ENCODE data around the gene EXOSC6.

DNA sequence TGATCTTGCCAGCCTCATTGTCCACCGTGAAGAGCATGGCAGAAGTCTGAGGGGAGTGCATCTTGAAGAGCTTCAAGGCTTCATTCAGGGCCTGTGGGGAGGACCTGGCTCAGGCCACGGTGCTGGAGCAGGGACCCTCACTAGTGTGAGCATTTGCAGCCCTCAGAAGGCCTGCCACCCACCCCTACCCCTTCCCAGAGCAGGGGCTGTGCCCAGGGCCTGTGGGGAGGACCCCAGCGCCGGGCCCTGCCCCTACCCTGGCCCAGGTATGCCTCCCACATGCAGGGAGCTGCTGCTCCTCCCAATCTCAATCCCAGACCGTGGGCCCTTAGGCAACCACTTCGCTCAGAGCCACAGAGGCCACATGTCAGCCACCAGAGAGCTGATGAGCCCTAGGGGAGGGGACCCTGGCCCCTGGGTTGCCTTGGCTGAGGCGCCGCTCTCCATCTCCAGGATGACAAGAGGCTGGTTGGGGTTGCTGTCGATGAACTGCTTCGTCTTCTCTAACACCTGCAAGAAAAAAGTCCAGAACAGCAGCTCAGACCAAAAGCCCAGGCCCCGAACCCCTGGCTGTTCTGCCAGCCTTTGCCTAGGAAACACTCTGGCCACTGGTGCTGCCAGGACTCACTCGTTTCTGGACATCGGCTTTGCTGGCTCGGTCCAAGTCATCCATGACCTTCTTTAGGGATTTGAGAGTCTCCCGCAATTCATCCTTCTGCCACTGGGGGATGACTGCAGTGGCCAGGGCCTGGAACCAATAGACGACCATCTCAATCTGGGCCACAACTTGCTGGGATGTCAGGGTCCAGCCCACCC is 1.8 kb upstream of the EXOSC6 start:
- TF ChIP-seq RARB (CRISPR knock-in tag; IDR thresholded peaks at IDR 0.05) = no peak
- no peak for TF ChIP-seq GLIS3 (CRISPR knock-in tag; IDR thresholded peaks at IDR 0.05)
- no peak for TF ChIP-seq PATZ1 (CRISPR knock-in tag; IDR thresholded peaks at IDR 0.05; ENCODE audit: borderline replicate concordance)
- no peak for TF ChIP-seq TCF4 (CRISPR knock-in tag; IDR thresholded peaks at IDR 0.05; ENCODE audit: borderline replicate concordance)
